ENCODE measurements around the gene LRRN3.

LRRN3 gene

DNA sequence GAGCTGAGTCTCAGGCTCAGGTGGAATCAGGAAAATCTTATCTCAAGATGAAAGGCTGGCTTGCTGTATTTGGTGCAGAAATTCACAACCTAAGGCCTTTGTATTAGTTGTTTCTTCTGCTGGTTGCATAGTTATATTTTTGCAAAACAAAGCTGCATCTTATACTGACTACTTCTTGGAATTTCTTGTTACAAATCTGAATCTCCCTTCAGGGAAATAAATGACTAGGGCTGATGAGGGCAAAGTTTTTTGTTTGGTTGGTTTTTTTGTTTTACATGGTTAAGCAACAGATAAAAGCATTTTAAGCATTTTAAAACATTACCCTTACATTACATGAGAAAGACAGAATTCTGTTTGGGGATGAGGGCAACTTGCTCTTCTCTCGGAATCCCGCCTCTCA is 13.9 kb upstream of the LRRN3 start:
- DNase-seq (ENCODE audit: low read depth in 2 of 2): no peak

DNA sequence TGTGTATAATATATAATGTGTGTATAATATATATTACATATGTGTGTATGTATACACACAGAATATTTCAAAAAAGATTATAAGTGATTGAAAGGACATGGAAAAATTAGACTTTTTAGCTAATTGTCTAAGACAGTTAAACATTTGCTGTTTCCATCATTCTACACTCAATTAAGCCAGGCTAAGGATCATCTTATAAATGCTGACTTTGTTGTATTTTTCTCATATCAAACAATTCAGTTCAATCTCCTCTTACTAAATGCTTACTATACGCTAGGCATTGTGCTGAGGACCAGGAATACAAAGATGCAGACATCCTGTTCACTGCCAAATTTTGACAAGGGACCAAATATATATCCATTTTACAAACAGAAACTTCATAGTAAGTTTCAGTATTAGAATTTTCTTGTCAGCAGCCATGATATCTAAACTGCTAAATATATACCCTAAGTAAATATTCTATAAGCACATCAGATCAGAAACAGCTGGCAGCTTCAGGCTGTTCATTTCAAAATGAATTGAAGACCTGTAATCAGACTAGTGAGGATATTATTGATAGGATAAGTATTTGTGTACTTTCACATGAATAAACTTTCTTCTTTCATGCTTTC is 10.3 kb upstream of the LRRN3 start:
- DNase-seq (ENCODE audit: low read depth in 2 of 2): no peak

DNA sequence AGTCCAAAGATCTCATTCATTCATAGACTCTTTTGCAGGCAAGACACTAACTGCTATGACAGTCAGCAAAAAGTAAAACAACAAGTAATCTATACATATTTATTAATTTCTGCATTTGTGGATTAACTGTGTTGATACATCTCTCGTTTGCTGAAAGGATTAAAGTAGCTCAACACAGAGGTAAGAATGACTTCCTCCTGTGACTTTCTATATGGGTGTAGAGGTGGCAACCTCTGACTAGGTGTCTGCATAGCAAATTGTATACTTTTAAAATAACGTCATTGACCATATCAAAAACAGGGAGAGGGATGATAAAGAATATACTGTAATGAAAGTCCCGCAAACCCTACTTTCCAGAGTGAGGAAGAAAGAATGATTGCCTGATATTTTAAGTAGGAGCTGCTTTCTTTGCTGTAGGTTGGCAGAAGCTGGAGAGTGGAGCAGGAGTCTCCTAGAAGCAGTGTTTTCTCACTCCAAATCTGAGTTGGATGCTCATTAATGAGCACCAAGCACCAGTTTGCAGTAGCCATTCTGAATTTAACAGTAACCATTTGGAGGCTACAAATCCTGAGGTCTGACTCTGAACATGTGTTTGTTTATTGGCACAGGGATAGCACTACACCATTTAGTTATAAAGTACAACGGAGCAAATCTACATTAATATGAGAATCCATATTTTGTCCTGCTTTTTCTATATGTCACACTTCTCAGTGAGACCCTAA is 9.2 kb upstream of the LRRN3 start:
- DNase-seq (ENCODE audit: low read depth in 2 of 2): no peak

DNA sequence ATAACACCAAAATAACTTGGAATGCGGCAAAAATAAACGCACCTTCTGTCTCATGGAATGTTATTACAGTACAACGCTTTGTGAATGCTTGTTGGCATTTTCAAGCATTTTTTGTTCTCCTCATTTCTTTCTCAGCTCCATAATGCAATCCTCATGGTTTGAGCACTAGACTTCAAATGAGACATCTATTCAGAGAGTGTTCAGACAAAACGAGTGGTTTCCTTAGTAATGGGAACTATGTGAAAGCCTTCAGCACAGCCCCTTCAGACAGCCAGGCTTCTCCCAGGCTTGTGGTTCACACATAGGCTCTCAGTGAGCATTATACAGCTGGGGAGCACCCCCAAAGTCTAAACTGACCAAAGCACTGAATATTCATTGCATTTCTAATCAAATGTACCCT is 8.6 kb upstream of the LRRN3 start:
- no peak for DNase-seq (ENCODE audit: low read depth in 2 of 2)

DNA sequence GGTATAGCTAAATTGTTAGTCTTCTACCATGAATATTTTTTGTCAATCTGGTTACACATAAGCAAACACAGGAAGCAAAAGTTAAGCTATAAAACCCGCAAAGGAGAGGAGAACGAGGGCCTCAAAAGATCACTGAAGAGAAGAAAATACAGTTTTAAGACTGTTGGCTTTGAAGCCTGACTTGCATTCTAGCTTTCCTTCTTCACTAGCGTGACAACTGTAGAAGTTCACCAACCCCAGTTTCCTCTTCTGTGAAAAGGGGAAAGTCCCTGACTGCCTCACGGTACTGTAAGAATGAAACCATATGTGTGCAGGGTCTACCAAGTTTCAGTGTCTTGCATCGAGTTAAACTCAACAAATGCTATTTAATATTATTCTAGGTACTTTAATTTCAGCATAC is 7.5 kb upstream of the LRRN3 start:
- DNase-seq (ENCODE audit: low read depth in 2 of 2): peak in 1 of 2 donors; percentile 41

DNA sequence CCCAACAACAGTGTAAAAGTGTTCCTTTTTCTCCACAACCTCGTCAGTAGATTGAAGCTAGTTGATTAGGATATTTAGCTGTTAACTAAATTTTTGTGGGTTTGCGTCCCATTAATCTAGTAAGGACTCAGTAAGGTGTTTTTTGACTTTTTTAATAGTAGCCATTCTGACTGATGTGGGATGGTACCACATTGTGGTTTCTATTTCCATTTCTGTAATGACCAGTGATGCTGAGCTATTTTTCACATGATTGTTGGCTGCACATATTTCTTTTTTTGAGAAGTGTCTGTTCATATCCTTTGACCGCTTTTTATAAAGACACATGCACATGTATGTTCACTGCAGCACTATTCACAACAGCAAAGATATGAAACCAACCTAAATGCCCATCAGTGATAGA is 5.6 kb upstream of the LRRN3 start:
- DNase-seq (ENCODE audit: low read depth in 2 of 2): no peak

DNA sequence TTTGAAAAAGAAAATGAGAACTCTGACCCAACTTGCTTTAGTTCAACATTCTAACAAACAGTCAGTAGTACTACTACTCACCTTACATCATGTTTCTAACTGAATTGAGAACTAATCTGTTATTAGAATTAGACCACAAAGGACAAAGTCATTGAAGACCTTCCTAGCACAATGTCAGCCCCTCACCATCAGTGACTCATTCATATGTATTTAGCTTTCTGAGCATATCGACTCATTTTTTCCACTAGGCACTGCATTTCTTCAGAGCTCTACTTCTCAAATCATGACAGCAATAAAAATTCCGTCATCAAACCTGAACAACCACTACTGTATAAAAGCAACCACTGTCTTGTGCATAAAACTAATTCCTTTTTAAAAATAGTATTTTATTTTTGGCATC is 4.4 kb upstream of the LRRN3 start:
- no peak for DNase-seq (ENCODE audit: low read depth in 2 of 2)

DNA sequence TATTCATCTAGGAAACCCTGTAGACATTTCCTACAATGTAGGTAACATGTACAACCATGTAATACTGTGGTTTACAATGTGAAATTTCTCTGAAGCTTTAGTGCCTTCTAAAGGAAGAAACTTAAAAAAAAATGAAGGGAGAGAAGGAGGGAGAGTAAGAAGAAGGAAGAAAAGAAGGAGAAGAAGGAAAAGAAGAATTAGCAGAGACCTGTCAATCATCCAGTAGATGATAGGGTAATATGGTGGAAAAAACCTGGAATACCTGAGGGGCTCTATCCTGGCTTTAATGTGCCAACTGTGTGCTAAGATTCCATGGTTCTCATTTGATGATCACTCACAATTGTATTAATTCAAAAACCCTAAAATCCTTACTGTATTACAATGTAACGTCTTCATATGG is 2.6 kb upstream of the LRRN3 start:
- no peak for DNase-seq (ENCODE audit: low read depth in 2 of 2)

DNA sequence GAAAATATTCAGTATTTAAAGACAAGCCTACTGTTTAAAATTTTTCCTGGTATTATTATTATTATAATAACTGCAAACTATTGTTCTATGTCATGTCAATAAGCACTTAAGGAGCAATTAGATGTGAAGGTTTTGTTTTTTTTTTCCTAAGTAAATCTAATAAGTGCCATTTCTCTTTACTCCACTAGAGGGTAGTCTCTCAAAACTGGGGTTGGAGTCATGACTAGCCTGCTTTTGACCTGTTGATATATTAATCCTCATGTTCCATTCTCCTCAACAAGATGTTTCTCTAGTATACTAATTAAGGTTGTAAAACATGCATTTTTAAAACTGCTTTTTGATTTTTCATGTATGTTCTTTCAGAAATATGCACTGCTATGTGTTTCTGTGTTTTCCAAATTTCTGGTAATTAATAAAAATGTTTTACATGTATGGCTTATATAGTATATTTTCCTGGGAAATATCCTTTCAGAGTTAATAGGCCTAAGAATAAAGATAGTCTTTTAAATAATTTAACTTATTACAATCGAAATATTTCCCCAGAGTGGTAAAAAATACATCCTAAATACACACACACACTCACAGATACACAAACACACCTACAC is 1.0 kb upstream of the LRRN3 start:
- no peak for DNase-seq (ENCODE audit: low read depth in 2 of 2)

DNA sequence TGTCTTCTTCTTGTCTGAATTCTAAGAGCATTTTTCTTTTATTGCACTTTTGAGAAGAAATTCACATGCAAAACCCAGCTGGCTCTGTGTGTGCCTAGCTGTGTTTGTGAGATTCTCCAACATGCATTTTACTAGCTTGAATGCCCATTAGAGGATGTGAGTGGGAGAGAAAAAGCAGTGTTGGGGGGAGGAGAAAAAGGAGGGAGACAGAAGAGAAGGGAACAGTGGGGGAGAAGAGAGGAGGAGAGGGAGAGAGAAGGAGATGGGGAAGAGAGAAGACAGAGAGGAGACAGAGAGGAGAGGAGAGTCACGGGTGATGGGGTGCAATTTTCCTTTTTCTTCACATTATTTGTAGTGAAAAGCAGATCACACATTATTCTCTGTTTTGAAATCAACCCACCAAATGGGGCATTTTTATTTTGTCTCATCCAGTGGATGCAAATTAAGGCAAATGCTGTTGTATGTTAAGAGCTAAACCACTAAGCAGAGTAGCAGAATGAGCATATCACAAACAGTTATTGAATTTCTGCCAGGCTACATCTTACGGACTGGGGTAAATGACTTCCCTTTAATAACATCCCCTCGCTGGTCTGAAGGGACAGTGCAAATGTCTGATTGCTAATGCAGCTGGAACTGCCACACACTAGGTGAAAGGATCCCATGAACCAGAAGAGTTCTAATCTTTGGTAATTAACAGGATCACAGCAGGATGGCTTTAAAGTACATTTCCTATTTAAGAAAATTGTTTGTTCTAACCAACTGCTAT is 849 bp downstream of the LRRN3 start:
- DNase-seq (ENCODE audit: low read depth in 2 of 2): no peak

DNA sequence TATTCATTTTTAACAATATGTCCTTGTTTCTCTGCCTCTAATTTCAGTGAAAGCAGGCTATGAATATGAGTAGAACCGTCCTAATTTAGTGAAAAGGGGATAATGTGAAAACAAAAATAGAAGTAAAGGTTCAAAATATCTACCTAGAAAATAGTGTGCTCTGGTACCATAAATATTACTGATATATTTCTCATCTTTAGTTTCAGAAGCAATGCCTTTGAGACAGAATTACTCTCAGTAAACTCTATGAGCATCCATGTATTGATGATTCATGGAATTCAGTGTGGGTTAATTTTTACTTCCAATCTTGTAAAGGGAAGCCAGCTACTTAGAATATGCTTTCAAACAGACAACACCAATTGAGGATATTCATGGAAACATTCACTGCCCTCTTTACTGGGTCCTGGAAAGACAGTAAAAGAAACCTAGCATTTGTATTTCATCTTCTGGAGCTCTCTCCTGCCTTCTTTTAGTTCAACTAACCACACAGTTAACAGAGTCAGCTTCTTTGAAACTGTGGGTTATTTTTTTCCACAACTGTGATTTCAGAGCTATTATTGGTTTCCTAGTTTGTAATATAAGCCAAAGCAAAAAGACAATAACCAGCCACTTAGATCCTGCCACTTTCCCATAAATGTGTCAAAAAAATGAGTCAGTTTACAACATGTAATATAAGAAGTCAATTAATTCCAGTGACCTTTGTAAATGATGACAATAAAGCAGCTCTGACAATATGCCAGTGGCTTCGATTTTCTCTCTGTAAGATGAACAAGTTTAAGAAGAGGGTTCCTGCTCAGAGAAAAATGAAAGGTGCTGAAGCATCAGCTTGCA is 1.7 kb downstream of the LRRN3 start:
- DNase-seq (ENCODE audit: low read depth in 2 of 2): no peak

DNA sequence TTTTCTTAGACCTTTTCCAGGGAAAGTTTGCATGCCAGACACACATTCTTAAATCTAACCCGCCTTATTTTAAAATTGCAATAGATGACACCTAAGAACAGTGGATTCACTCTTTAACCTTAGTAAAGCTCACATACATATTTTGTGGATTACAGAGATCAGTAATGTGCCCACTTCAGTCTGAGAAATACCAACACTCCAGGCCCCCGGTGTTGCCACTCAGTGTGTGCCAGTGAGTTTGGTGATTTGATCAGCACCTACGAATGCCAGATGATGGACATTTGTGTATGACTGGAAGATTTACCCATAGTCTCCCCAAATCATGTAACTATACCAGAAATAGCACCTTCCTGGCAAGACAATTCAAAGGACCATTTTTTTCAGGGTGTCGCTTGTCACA is 2.6 kb downstream of the LRRN3 start:
- DNase-seq (ENCODE audit: low read depth in 2 of 2): no peak

DNA sequence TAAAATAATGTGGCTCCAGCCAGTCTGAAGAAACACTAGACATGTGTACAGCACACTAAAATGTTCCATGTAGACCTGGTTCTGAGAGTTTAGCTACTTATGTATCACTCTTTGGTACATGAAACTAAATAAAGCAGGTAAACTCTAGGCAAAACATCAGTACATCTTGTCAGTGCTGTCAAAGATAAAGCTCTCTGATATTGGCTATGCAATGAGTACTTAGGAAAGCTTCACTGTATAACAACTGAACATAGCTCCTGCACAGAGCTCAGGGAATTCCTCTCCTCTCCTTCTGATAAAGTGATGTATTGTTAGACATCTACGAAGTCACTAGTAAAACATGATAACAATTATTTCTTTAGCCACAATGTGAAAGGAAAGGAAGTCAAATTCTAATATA is 3.5 kb downstream of the LRRN3 start:
- no peak for DNase-seq (ENCODE audit: low read depth in 2 of 2)

DNA sequence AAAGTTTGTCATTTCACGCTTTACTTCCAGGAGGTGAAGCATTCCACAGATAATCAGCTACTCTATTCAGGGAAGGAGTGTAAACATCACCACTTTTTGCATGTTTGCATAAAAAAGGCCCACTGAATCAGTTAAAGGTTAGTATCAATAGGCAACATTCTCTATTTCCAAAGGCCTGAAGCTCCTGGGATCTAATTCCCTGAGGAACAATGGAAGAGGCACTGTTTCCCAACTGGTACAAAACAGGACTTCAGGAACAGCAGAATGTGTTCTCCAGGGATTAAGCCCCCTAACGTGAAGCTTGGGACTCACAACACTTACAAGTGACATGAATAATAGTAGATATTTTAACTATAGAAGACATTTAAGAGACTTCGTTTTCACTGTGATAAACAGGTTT is 6.1 kb downstream of the LRRN3 start:
- no peak for DNase-seq (ENCODE audit: low read depth in 2 of 2)

DNA sequence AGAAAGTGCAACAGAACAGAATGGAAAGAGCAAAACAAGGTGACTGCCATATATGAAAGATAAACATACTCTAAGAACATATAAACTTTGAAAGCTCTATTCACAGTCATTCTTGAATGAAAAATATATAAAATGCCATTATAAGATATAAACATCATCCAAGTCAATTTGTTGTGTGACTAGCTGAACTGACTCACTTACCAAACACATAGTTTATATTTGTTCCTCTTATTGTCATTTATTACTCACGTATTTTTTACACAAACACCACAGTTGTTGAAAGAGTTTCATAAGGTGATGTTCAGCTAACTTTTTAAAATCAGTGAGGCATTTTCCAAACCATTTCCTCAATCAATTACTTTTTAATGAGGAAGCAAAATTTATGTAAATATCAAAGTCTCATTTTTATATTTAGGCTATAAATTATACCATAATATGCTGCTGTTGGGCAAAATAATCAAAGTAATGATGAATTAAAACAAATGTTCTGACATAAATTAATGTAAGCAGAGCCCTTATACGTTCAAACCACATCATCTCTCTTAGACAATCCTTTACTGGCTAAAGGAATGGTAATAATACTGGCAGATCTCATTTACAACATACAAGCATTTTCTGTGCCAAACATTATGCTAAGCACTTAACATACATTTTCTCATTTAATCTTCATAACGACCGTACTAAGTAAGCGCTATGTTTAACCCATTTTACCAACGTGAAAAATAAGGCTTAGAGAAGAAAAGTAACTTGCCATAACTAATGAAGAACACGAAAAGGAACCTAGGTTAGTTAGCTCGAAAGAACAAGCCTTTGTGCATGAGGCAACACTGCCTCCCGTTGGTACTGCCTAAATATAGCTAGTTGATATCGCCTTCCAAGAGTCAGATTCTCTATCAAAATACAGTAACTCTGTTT is 7.3 kb downstream of the LRRN3 start:
- DNase-seq (ENCODE audit: low read depth in 2 of 2): peak in 1 of 2 donors; percentile 32

DNA sequence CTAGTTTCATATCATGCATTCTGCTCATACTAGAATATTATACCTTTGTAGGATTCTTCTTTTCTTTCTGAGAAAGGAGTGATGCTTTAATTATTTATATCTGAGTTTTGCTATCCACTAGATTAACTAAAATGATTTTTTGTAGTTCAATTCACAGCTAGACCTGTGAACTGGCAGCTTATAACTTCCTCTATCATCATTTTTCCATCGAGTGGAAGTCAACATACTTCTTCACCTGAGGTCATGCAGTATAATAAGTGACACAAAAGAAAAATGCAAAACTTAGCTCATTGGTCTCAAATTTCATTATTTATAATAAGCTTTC is 8.0 kb downstream of the LRRN3 start:
- no peak for DNase-seq (ENCODE audit: low read depth in 2 of 2)

DNA sequence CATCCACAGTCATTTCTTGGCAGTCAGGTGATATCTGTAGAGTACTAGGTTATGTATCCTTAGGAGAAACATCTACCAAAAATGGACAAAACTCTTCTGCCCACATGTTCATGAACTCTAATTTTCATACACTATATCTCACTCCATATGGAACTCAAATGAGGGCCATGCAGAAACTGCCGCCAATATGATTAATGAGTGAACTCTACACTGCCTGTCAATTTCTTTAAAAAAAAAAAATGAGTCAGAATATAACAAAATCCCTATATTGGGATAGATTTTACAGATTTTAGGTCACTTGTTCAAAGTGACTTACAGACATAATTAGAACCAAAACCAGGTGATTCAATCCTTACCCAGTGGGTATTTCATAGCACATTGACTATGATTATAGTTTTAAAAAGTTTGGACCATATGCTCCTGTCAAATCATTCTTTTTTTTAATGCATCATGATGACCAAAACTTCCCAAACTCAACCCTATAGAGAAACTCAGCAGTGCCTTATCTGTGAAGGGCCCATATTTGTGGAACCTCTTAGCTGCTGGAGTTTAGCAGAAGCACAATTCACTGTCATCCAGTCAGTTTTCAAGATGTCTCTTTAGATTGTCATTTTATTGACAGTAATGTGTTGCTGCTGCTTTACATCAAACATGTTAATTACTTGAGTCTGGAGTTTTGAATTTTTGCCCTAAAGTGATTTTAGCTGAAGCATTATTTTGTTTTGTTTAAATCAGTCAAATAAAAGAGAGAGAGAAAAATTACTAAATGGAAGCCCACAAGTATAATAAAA is 11.1 kb downstream of the LRRN3 start:
- DNase-seq (ENCODE audit: low read depth in 2 of 2): no peak

DNA sequence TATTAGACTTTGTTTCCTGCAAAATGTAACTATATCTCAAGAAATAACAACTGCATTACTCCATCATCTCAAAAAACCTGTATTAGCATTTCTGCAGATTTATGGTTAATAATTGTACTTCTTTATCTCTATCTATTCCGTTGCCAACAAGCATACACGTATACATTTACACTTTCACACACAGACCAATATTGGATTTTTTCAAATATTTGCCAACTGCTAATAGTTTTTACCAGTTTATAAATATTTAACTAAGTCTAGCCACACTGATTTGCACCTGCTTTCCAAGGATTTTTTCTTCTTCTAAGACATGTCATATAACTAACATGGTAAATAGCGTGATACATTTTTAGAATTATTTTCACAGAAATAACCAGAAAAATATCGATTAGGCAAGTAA is 12.2 kb downstream of the LRRN3 start:
- DNase-seq (ENCODE audit: low read depth in 2 of 2): no peak

DNA sequence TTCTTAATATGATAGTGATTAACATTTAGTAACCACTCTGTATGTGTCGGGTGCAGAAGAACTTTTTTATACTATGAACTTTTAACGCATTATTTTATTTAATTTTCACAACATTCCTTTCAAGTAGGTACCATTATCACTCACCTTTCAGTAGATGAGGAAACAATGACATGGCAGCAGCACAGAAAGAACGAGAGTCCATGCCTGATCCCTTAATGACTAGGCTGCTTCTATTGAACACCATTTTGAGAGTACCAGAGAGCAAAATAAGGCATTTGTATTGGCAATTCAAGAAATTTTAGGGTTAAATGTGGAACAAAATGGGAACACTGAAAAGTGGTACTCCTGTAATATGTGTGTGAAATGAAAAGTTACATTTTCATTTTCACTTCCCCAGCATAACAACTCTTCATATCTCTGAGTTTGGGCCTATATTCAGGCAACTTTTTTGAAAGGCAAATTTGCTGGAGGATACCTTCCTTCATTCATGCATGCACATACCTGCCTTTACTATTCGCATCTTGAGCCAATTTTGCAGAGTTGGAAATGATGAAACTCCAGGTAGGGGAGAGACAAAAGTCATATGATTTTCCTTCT is 12.8 kb downstream of the LRRN3 start:
- DNase-seq (ENCODE audit: low read depth in 2 of 2): no peak

DNA sequence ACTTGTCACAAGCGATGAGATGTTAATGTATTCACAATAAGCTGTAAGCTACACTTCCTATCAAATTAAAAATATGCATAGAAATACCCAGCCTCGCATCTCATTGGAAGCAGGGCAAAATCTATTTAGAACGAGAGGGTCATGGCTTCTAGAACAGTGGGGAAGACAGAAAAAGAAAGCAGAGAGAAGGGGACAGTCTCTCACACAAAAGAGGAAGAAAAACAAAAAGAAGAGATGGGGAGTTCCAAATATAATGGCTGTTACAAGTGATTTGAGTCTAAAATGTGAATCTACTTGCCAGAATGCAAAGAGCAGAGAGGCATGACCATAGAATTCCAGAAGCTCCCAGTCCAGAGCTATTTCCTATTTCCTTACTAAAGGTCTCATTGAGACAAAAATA is 13.8 kb downstream of the LRRN3 start:
- no peak for DNase-seq (ENCODE audit: low read depth in 2 of 2)
